ENCODE results near the gene MPP4. TPM values are rescaled to one million over a fixed set of nuclear protein-coding genes. Genes with fewer than 3 reads are reported as not detected.

The MPP4 gene
- total and polyA plus RNA-seq, 10 of the 15 experiments (the other 5 are each of a cell fraction or from before 2014, with no cell fraction given) = 0.03 to 0.14 (median 0.05) TPM; not detected in 4

GRCh38 chr2:201709747-201710146 is 11.3 kb upstream of the MPP4 start (continued):
- no peak for TF ChIP-seq CEBPZ (IDR thresholded peaks at IDR 0.05; ENCODE audit: low read depth, low read length)

- TF ChIP-seq YBX1 (IDR thresholded peaks at IDR 0.05) = no peak
- no peak for TF ChIP-seq POLR2A (IDR thresholded peaks at IDR 0.05; ENCODE audit: low read depth, low read length)
- intact Hi-C loops (cut with micrococcal nuclease; ENCODE audit: unreplicated experiment) = no loop called here
- in situ Hi-C loops (cut with MboI) = no loop called here
- WGBS (ENCODE audit: insufficient coverage, insufficient replicate concordance, low lambda C conversion rate, missing lambda C conversion rate) = 55% methylated on average over 2 of the region's 2 CpGs
- ChIA-PET SMC1A (ENCODE audit: uncharacterized antibody, unreplicated experiment) (interaction anchor here (0.8 to 1.4 kb wide), 2 partner anchors 11 to 17 kb away, joined by 3 to 5 read pairs; partner anchors contain the start of gene MPP4), CTCF (interaction anchor here (0.8 kb wide), 1 partner anchor 32 kb away, joined by 4 read pairs; no protein-coding TSS in a partner anchor), RAD21 (ENCODE audit: unreplicated experiment) (no interaction called here), POLR2A (no interaction called here)
- no peak for DNase-seq (ENCODE audit: low read depth, low spot score)
- Histone ChIP-seq H3K4me3 (no peak overlapping the region), H2AFZ (ENCODE audit: control insufficient read depth, low read depth, low read length) (no peak overlapping the region), H3K27ac (ENCODE audit: control insufficient read depth, insufficient read depth) (no peak overlapping the region), H4K20me1 (ENCODE audit: control insufficient read depth, insufficient read depth) (no peaks in the 10 kb centered on the region), H3K4me1 (ENCODE audit: control insufficient read depth, insufficient read depth, low read length) (no peaks in the 10 kb centered on the region), H3K9me3 (replicated peaks; ENCODE audit: control insufficient read depth, insufficient read depth, low read length) (no peaks in the 10 kb centered on the region), H3K27me3 (replicated peaks in 1 of 2; ENCODE audit: control insufficient read depth in 2 of 2, insufficient read depth in 2 of 2, low read length in 1 of 2) (no peaks in the 10 kb centered on the region), H3K4me2 (ENCODE audit: control insufficient read depth, insufficient read depth) (no peak overlapping the region), H3K79me2 (ENCODE audit: control insufficient read depth, insufficient read depth, low read length) (no peaks in the 10 kb centered on the region), H3K9ac (ENCODE audit: control insufficient read depth, insufficient read depth, low read length) (no peak overlapping the region), H3K36me3 (ENCODE audit: control insufficient read depth in 2 of 2, insufficient read depth in 2 of 2, low read length in 1 of 2) (no peaks in the 10 kb centered on the region)
- no peak for ATAC-seq
- no TSS peak for BruUV-seq (replicated peaks)
- no peak for FAIRE-seq
Observed at GRCh38 chr2:201709049-201709448, 10.6 kb upstream of the MPP4 start.
